CD8-positive, alpha-beta memory T cell (primary cell): ENCODE results near the gene ENO3. TPM values are rescaled to one million over a fixed set of nuclear protein-coding genes. Genes with fewer than 3 reads are reported as not detected.

Source experiments
- CTCF ChIA-PET: fragments of 350-600 bp; sonication (Branson Sonifier 250); formaldehyde crosslinking; loops from one replicate; lab custom pipeline; 2021; ENCODE audit warnings: antibody characterized with exemption; lab: Charles Lee
- POLR2A ChIA-PET: fragments of 350-600 bp; sonication (Branson Sonifier 250); formaldehyde crosslinking; loops from one replicate; lab custom pipeline; 2021; ENCODE audit warnings: antibody characterized with exemption; lab: Charles Lee
- DNase-seq, 5 donors: peaks; one replicate each; pipeline versions ENCODE4 v3.0.0 to v3.0.0-alpha.2; 2020 to 2022; ENCODE audit warnings: mixed read lengths in 1 of 5
- H3K27ac ChIP-seq: one replicate; pipeline ENCODE4 v1.7.0; 2013; ENCODE audit warnings: low read depth, mild to moderate bottlenecking, low read length, moderate library complexity
- H3K27me3 ChIP-seq: 2 replicates; pipeline ENCODE4 v1.7.0; 2013; ENCODE audit warnings: low read length, mild to moderate bottlenecking; ENCODE audit not compliant: insufficient read depth, poor library complexity, severe bottlenecking
- H3K36me3 ChIP-seq: 2 replicates; pipeline ENCODE4 v1.7.0; 2013; ENCODE audit warnings: mild to moderate bottlenecking, low read length, moderate library complexity; ENCODE audit not compliant: insufficient read depth
- H3K4me1 ChIP-seq: 2 replicates; pipeline ENCODE4 v1.7.0; 2013; ENCODE audit warnings: mild to moderate bottlenecking, low read length, moderate library complexity; ENCODE audit not compliant: insufficient read depth
- H3K4me3 ChIP-seq: 2 replicates; pipeline ENCODE4 v1.7.0; 2013; ENCODE audit warnings: mild to moderate bottlenecking, low read length
- H3K9me3 ChIP-seq: 2 replicates; pipeline ENCODE4 v1.7.0; 2013; ENCODE audit warnings: mild to moderate bottlenecking, low read length
- H3K27ac Mint-ChIP-seq, 8 donors: one replicate each; pipeline ENCODE4 v1.8.0; 2020 to 2021; ENCODE audit warnings: mixed read lengths in 8 of 8, mild to moderate bottlenecking in 6 of 8, inconsistent platforms in 3 of 8, moderate library complexity in 3 of 8
- H3K27me3 Mint-ChIP-seq, 2 donors: one replicate each; pipeline ENCODE4 v1.8.0; 2020 to 2021; ENCODE audit warnings: mixed read lengths in 2 of 2, mild to moderate bottlenecking in 1 of 2, moderate library complexity in 1 of 2
- H3K36me3 Mint-ChIP-seq, 3 donors: one replicate each; pipeline ENCODE4 v1.8.0; 2020 to 2021; ENCODE audit warnings: mixed read lengths in 3 of 3, inconsistent platforms in 1 of 3, mild to moderate bottlenecking in 1 of 3
- H3K4me1 Mint-ChIP-seq, 3 donors: one replicate each; pipeline ENCODE4 v1.8.0; 2020 to 2021; ENCODE audit warnings: mixed read lengths in 3 of 3, inconsistent platforms in 1 of 3, mild to moderate bottlenecking in 1 of 3
- H3K4me3 Mint-ChIP-seq, 7 donors: one replicate each; pipeline ENCODE4 v1.8.0; 2020 to 2021; ENCODE audit warnings: mixed read lengths in 7 of 7, mild to moderate bottlenecking in 6 of 7, moderate library complexity in 4 of 7, inconsistent platforms in 2 of 7
- H3K9me3 Mint-ChIP-seq, 5 donors: one replicate each; pipeline ENCODE4 v1.8.0; 2020 to 2022; ENCODE audit warnings: mixed read lengths in 5 of 5, mild to moderate bottlenecking in 3 of 5, moderate library complexity in 2 of 5, inconsistent platforms in 1 of 5
- polyA plus RNA-seq: library from polyadenylated mRNA; unstranded; fragments of 300-500 nt; fragmentation: Illumina TruSeq; gene quantifications from one replicate; pipeline ENCODE4 v1.2.3, GENCODE V29; 2021
- total RNA-seq, 2 experiments: library from RNA; stranded (reverse); gene quantifications; one replicate each; pipeline ENCODE4 v1.2.3, GENCODE V29; 2021

Gene ENO3
- total and polyA plus RNA-seq, 3 experiments from 2014 or later: 1.3 to 29.4 (median 27.1) TPM

DNA sequence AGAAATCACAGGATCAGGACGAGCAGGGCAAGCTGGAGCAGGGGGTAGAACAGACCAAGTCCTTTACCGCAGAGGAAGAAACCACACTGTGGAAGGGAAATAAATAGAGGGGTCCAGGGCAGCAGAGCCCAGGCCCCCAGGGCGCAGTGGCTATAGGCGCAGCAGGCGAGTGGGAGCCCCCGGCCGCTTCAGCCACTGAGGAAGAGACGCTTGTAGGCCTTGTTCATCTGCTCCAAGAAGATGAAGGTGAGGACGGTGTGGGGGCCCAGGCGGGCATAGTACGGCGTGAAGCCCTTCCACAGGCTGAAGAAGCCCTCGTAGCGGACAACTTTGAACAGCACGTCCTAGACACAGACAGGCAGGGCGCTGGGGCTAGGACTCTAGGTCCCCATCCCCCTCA lies 13.4 kb upstream of the ENO3 start:
- POLR2A ChIA-PET: no interaction called here
- CTCF ChIA-PET: interaction anchor here (1.0 kb wide), 1 partner anchor 33 kb away, joined by 3 read pairs; no protein-coding TSS in a partner anchor
- Histone ChIP-seq H3K36me3 (peaks cover 9% of the 10 kb centered on the region), H3K27me3 (no peaks in the 10 kb centered on the region), H3K4me3 (no peak overlapping the region), H3K4me1 (peaks cover 42% of the 10 kb centered on the region), H3K9me3 (no peaks in the 10 kb centered on the region), H3K27ac (no peak overlapping the region)
- Mint-ChIP-seq H3K4me3 (peak overlapping the region in 4 of 7 donors; percentile 47 to 58 (median 54)), H3K27me3 (peaks cover 0 to 5% of the 10 kb centered on the region in 2 donors), H3K27ac (no peak overlapping the region), H3K4me1 (peaks cover 49 to 76% (median 50%) of the 10 kb centered on the region in 3 donors), H3K36me3 (peaks cover 6 to 61% (median 12%) of the 10 kb centered on the region in 3 donors), H3K9me3 (no peaks in the 10 kb centered on the region)
- no peak for DNase-seq

DNA sequence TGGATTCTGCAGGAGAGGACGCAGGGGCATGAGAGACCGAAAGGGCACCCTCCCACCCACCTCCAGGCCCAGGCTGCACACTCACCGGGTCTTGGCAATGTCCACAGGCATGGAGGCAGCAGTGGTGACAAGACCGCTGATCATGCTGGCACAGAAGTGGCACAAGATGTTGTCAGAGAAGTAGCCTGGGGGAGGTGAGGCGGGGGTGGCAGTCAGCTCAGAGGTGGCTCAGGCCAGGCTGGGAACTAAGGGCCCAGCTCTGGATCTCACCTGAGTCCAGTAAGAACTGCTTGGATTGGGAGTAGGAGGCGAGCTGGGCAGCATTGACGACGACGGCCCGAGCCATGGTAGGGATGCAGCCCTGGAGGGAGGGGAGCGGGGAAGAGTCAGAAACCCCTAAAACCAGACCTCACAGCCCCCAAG lies 12.8 kb upstream of the ENO3 start:
- Mint-ChIP-seq H3K27me3 (peaks cover 0 to 5% of the 10 kb centered on the region in 2 donors), H3K27ac (peak overlapping the region in 3 of 8 donors; percentile 32 to 91 (median 59)), H3K9me3 (no peaks in the 10 kb centered on the region), H3K4me3 (peak overlapping the region; percentile 66 to 97 (median 93)), H3K4me1 (peaks cover 54 to 77% (median 54%) of the 10 kb centered on the region in 3 donors), H3K36me3 (peaks cover 6 to 65% (median 15%) of the 10 kb centered on the region in 3 donors)
- H3K27ac ChIP-seq: no peak overlapping the region
- DNase-seq: no peak
- no peaks in the 10 kb centered on the region for H3K9me3 ChIP-seq
- H3K27me3 ChIP-seq: no peaks in the 10 kb centered on the region
- H3K4me1 ChIP-seq: peaks cover 47% of the 10 kb centered on the region
- H3K4me3 ChIP-seq: no peak overlapping the region
- H3K36me3 ChIP-seq: peaks cover 14% of the 10 kb centered on the region
- ChIA-PET CTCF (interaction anchor here (1.0 to 4.0 kb wide), 2 partner anchors 29 to 32 kb away, joined by 3 to 25 read pairs; no protein-coding TSS in a partner anchor), POLR2A (interaction anchor here (2.9 to 4.1 kb wide), 2 partner anchors 11 to 29 kb away, joined by 61 to 67 read pairs; partner anchors contain the start of genes PFN1 and SPAG7)

DNA sequence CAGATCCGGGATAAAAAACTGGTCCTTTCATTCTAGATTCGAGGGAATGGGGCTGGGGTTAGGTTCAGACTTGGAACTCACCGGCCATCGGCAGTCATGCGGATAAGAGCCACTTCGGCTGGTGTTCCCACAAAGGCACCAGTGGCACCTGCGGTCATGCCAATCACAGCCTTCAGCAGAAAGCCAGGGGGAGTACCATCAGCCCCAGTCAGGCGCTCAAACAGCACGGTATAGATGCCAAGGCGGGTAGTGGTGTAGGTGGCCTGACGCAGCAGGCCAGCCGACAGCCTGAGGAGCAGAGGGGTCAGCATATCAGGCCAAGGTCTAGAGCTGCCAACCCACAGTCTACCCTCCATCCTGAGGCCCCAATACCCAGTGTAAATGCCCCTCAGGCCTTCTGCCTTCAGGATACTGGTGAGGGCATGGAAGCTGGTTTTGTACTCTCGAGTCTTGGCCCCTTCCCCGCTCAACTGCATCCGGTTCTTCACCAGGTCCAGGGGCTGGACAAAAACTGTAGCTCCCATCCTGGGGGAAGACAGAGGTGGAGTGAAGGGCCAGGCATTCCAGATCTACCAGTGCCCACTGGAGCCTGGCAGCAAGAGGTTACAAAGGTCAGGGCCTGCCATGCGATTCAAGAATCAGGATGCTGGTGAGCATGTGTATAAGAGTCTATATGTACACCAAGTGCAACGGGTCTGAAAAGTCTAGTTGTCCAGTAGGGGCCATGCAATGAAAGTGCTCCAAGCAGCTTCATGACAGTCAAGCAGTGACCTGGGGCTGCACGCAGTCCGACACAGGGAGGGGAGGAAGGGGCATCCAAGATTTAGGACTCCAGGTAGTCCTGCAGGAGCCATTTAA lies 12.0 kb upstream of the ENO3 start:
- Mint-ChIP-seq H3K4me3 (peak overlapping the region; percentile 86 to 97 (median 96)), H3K27me3 (peaks cover 0 to 5% of the 10 kb centered on the region in 2 donors), H3K36me3 (peaks cover 6 to 70% (median 17%) of the 10 kb centered on the region in 3 donors), H3K4me1 (peaks cover 54 to 77% (median 54%) of the 10 kb centered on the region in 3 donors), H3K9me3 (no peaks in the 10 kb centered on the region), H3K27ac (peak overlapping the region; percentile 89 to 98 (median 94))
- no peak for DNase-seq
- no peaks in the 10 kb centered on the region for H3K27me3 ChIP-seq
- H3K9me3 ChIP-seq: no peaks in the 10 kb centered on the region
- peak overlapping the region; percentile 85 for H3K27ac ChIP-seq
- peaks cover 18% of the 10 kb centered on the region for H3K36me3 ChIP-seq
- ChIA-PET POLR2A (interaction anchor here (0.9 to 4.1 kb wide), 7 partner anchors 10 to 796 kb away, joined by 3 to 67 read pairs (median 12); partner anchors contain the start of genes C17orf107, CYB5D2, PFN1 and SPAG7), CTCF (interaction anchor here (1.2 to 4.0 kb wide), 10 partner anchors 10 to 59 kb away, joined by 4 to 34 read pairs (median 5); partner anchors contain the start of genes C17orf107, CHRNE, KIF1C and PFN1)
- peaks cover 54% of the 10 kb centered on the region for H3K4me1 ChIP-seq
- peak overlapping the region; percentile 97 for H3K4me3 ChIP-seq

DNA sequence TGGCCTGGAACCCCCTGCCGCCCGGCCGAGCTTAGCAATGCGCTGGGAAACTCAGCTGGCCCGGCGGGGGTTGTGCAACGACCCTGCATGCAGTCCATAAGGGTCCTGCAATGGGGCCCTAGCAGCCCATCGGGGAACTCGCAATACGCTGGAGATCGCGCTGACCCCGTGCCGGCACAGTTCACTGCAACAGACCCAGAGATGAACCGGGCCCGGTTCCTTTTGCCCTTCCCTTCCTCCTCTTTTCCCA lies 11.4 kb upstream of the ENO3 start:
- peaks cover 0 to 4% of the 10 kb centered on the region in 2 donors for H3K27me3 Mint-ChIP-seq
- Histone ChIP-seq H3K4me3 (peak overlapping the region; percentile 97), H3K9me3 (no peaks in the 10 kb centered on the region), H3K4me1 (peaks cover 54% of the 10 kb centered on the region), H3K36me3 (peaks cover 18% of the 10 kb centered on the region), H3K27ac (peak overlapping the region; percentile 85), H3K27me3 (no peaks in the 10 kb centered on the region)
- CTCF ChIA-PET: interaction anchor here (0.6 to 4.0 kb wide), 13 partner anchors 9 to 529 kb away, joined by 3 to 34 read pairs (median 5); partner anchors contain the start of genes C17orf107, CHRNE, KIF1C and PFN1
- peaks cover 54 to 77% (median 54%) of the 10 kb centered on the region in 3 donors for H3K4me1 Mint-ChIP-seq
- no peaks in the 10 kb centered on the region for H3K9me3 Mint-ChIP-seq
- peak in 1 of 5 donors; percentile 13 for DNase-seq
- peak overlapping the region; percentile 89 to 98 (median 94) for H3K27ac Mint-ChIP-seq
- H3K36me3 Mint-ChIP-seq: peaks cover 6 to 75% (median 22%) of the 10 kb centered on the region in 3 donors
- H3K4me3 Mint-ChIP-seq: peak overlapping the region; percentile 86 to 97 (median 96)
- POLR2A ChIA-PET: interaction anchor here (0.5 to 4.1 kb wide), 15 partner anchors 9 to 796 kb away, joined by 3 to 67 read pairs (median 7); partner anchors contain the start of genes C17orf107, CAMTA2, CHRNE and CYB5D2

DNA sequence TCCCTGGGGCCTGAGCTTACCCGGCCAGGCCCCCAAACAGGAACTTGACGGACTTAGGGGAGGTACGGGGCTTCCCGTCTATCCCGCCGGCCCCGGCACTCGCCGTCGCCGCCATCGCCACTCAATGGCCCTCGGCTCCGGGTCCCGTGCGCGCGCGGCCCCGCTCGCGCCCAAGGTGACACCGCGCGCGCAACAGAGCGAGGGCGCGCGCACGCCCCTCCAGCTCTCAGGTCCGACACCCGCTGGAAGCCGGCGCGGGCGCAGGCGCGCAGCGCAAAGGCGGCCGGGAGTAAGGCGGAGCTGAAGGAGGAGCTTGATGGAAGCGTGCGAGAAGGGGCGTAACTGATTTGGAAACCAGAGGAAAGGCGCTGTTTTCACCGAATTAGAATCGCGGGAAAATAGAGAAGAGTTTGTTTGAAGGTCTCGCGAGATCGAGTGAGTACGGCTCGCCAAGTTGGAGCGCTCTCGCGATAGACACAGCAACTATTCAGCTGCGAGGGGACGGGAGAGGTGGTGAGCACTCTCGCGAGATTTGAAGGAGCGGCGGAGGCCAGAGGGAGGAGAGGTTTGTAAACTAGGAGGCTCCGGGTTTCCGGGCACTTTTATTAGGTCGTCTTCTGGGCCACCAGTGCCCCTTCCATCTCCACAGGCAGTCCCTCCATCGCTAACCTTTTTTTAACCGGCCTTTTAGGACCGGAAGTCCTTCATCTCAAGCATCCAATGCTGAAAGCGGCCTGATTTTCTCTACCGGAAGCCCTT lies 10.9 kb upstream of the ENO3 start, which contains the start of the genes RNF167 and SLC25A11:
Gene RNF167, plus strand, starts transcription at position 473 of the 759 bp plus-strand sequence. CDS start 642 bp downstream, outside the sequence.
Gene SLC25A11, minus strand, starts transcription at position 251 of the 759 bp plus-strand sequence. Its CDS starts 136 bp downstream, at position 115.
- ChIA-PET CTCF (interaction anchor here (0.6 to 4.0 kb wide), 16 partner anchors 8 to 529 kb away, joined by 3 to 34 read pairs (median 4); partner anchors contain the start of genes C17orf107, CHRNE, INCA1 and KIF1C), POLR2A (interaction anchor here (0.5 to 4.1 kb wide), 17 partner anchors 9 to 797 kb away, joined by 3 to 67 read pairs (median 5); partner anchors contain the start of genes C17orf107, CAMTA2, CHRNE and CYB5D2)
- DNase-seq: peak; percentile 89 to 99 (median 97)
- H3K36me3 Mint-ChIP-seq: peaks cover 6 to 80% (median 23%) of the 10 kb centered on the region in 3 donors
- peak within 1 kb of the TSS; percentile 86 to 97 (median 96) for H3K4me3 Mint-ChIP-seq
- H3K27me3 Mint-ChIP-seq: peaks cover 0 to 4% of the 10 kb centered on the region in 2 donors
- Histone ChIP-seq H3K27ac (peak within 1 kb of the TSS; percentile 85), H3K9me3 (no peaks in the 10 kb centered on the region), H3K36me3 (peaks cover 23% of the 10 kb centered on the region), H3K4me1 (peaks cover 57% of the 10 kb centered on the region), H3K27me3 (no peaks in the 10 kb centered on the region), H3K4me3 (peak within 1 kb of the TSS; percentile 97)
- H3K27ac Mint-ChIP-seq: peak within 1 kb of the TSS; percentile 89 to 98 (median 96)
- H3K9me3 Mint-ChIP-seq: no peaks in the 10 kb centered on the region
- H3K4me1 Mint-ChIP-seq: peaks cover 55 to 79% (median 55%) of the 10 kb centered on the region in 3 donors

DNA sequence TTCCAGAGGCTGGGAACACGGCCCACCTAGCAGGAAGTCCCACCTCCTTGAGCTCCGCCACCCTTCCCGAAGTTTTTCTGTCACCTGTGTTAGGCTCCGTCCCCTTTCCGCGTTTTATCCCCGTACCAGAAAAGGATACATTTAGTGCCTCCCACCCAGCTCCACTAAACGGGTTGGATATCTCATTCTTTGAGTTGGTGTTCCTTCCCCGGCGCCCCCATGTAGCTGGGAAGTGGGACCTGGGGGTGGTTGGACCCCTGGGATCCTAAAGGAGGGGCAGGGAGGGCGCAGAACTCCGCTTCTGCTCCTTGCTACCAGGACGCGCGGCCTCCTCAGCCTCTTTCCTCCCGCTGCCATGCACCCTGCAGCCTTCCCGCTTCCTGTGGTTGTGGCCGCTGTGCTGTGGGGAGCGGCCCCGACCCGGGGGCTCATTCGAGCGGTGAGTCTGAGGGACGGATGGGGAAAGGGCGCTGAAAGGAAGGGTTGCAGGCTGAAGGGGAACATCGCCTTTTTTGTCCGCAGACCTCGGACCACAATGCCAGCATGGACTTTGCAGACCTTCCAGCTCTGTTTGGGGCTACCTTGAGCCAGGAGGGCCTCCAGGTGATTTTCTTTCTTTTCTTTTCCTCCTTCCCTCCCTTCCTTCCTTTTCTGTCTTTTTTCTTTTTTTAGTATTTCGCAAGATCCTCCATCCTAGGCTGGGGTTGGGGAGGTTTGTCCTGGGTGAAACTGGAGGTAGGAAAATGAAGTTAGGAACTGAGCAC lies 10.2 kb upstream of the ENO3 start:
- CTCF ChIA-PET: interaction anchor here (0.8 to 4.0 kb wide), 11 partner anchors 8 to 79 kb away, joined by 3 to 34 read pairs (median 5); partner anchors contain the start of genes C17orf107, CHRNE, INCA1 and PFN1
- Histone ChIP-seq H3K4me1 (peaks cover 65% of the 10 kb centered on the region), H3K27ac (peak overlapping the region; percentile 85), H3K9me3 (no peaks in the 10 kb centered on the region), H3K36me3 (peaks cover 30% of the 10 kb centered on the region), H3K4me3 (peak overlapping the region; percentile 97), H3K27me3 (no peaks in the 10 kb centered on the region)
- Mint-ChIP-seq H3K27me3 (peaks cover 0 to 5% of the 10 kb centered on the region in 2 donors), H3K36me3 (peaks cover 13 to 88% (median 29%) of the 10 kb centered on the region in 3 donors), H3K4me3 (peak overlapping the region; percentile 86 to 97 (median 96)), H3K4me1 (peaks cover 63 to 84% (median 63%) of the 10 kb centered on the region in 3 donors), H3K9me3 (no peaks in the 10 kb centered on the region), H3K27ac (peak overlapping the region; percentile 88 to 98 (median 95))
- peak; percentile 29 to 70 (median 47) for DNase-seq
- POLR2A ChIA-PET: interaction anchor here (0.6 to 4.1 kb wide), 13 partner anchors 8 to 798 kb away, joined by 3 to 67 read pairs (median 7); partner anchors contain the start of genes C17orf107, CAMTA2, CHRNE and CYB5D2
